GM19438 (cell line): ENCODE measurements around the gene THAP9.

ENCODE experiments used
- ATAC-seq: cut with Tn5 transposase; IDR thresholded peaks from one replicate; pipeline ENCODE4 v1.9.1; 2021; ENCODE audit warnings: low read depth; ENCODE audit not compliant: unreplicated experiment

The THAP9 gene

DNA sequence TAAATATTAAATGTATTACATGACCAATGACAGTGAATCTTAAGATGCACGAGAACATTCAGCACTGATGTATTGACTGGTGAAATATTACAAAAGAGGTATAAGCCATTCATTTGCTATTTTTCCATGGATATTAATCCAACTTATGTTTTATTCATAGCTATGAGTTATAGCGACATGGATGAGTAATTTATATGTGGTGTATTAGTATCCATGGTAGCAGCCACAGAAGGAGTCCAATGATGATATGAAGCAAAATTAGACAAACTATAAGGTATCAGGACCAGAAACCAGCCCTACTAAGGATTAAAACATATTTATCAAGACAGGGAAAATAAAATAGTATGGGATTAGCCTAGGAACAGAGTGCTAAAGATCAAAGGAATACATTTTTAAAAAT is 50.7 kb downstream of the THAP9 start:
- no peak for ATAC-seq

DNA sequence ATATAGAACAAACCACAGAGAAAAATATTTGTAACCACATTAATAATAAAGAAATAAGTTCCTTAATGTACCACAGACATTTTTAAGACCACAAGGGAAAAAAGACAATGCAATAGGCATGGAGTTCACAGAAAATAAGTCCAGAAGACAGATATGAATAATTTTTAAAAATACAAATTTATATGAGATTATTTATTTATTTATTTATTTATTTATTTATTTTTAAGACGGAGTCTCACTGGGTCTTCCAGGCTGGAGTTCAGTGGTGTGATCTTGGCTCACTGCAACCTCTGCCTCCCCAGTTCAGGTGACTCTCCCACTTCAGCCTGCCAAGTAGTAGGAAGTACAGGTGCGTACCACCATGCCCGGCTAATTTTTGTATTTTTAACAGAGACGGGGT is 53.7 kb downstream of the THAP9 start:
- ATAC-seq: no peak

DNA sequence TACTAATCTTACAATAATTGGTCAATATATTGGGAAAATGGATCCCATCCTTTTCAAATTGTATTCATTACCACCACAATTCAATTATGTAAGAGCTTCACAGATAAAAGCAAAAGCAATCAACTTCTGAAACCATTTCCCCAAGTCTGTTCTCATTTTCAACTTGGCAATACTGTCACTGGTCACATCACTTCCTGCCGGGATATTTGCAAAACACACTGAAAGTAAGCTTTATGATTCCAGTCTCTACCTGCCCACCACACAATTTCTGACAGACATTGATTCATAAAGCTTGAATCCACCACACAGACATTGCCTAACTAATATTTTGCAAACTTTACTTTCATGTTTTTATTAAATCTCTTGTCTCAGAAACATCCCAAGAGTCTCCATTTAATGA is 56.5 kb downstream of the THAP9 start:
- no peak for ATAC-seq

DNA sequence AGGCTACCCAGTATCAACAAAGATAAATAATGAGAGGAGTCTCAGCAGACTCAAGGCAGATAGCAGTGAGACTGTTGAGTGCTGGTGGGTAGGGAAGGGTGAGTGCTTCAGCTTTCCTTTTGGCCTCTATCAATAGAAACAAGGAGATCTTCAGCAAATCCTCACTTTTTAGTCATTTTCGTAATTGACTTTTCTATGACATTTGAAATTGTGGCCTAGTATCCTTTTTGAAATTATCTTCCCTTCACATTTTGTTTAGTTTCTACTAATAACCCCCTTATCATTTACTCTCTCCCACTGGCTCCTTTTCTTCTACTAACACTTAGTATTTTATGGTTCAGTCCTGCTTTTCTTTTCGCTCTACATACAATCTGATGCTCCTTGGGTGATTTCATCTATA is 65.2 kb downstream of the THAP9 start:
- no peak for ATAC-seq

DNA sequence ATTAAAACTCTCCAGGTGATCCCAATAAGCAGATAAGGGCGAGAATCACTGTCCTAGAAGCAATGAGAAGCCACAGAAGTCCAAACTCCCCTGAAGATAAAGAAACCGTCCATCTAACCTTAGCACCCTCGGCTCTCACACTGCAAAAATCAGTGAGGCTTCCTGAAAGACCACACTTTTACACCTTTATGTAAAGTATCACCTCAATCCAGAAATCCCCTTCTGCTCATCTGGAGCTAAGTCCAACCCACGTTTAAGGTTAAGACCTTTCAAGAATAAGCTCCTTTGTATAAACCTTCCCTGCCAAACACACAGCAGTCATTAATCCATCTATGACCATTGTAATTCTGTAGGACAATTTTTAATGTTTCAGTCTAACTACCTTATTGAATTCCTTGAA is 68.4 kb downstream of the THAP9 start:
- no peak for ATAC-seq

DNA sequence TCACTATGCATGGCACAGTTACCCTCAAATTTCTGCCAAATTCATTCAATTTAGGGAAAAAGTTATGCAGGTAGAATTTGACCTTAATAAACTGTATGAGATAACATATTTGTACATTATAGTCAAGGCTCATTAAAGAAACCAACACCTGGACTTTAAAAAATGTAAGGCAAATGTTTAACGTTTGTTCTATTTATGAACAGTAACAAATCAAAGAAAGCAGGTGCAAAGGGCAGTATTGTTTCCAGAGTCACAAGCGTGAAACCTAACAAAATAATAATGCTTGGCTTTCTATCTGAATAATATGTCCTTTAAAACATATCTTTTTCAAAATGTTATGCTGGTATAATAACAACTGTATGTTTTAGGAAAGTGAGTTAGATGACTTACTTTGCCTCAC is 68.9 kb downstream of the THAP9 start:
- no peak for ATAC-seq
